Mesenteric fat pad (tissue), 1 donor: Measurements from ENCODE around the gene OR52J3. TPM values are rescaled to one million over a fixed set of nuclear protein-coding genes. Genes with fewer than 3 reads are reported as not detected.

Experiments used
- DNase-seq: peaks from one replicate; pipeline ENCODE4 v3.0.0-alpha.2; 2020; ENCODE audit warnings: low spot score
- total RNA-seq: library from RNA; stranded (reverse); fragmentation: NEBNext Ultra II Directional; extraction: Animal tissue kit (Norgen Biotek cat#: 25700); gene quantifications from one replicate; pipeline ENCODE4 v1.2.1, GENCODE V29; 2021
- donor health status: DM: yes; HTN: yes; CAD: no.

Gene OR52J3
- total RNA-seq, 1 donor from 2014 or later, result not detected

GRCh38 chr11:5092821-5093585, 46.7 kb downstream of the OR52J3 start:
- DNase-seq, result no peak

GRCh38 chr11:5096011-5096410, 49.7 kb downstream of the OR52J3 start:
- DNase-seq, result no peak

Other genes starting within 250 kb of the OR52J3 start
- gene OR52R1, start 242.1 kb upstream of the OR52J3 start, total RNA-seq, result not detected
- gene OR51F2, start 225.2 kb upstream of the OR52J3 start, total RNA-seq, result not detected
- not detected for gene OR51S1, start 197.3 kb upstream of the OR52J3 start, total RNA-seq
- gene OR51T1, start 164.6 kb upstream of the OR52J3 start, total RNA-seq, result not detected
- not detected for gene OR51A7, start 142.7 kb upstream of the OR52J3 start, total RNA-seq
- not detected for gene OR51G2, start 127.2 kb upstream of the OR52J3 start, total RNA-seq
- gene OR51G1, start 122.2 kb upstream of the OR52J3 start, total RNA-seq, result not detected
- not detected for gene OR51A4, start 98.9 kb upstream of the OR52J3 start, total RNA-seq
- gene OR51A2, start 90.8 kb upstream of the OR52J3 start, total RNA-seq, result not detected
- not detected for gene OR51L1, start 51.7 kb upstream of the OR52J3 start, total RNA-seq
- gene OR52E2, start 13.1 kb downstream of the OR52J3 start, total RNA-seq, result not detected
- gene OR52E1, start 23.0 kb downstream of the OR52J3 start, total RNA-seq, result not detected
- gene OR52A5, start 91.8 kb downstream of the OR52J3 start, total RNA-seq, result not detected
- gene OR52A1, start 108.2 kb downstream of the OR52J3 start, total RNA-seq, result not detected
- gene OR51V1, start 154.2 kb downstream of the OR52J3 start, total RNA-seq, result not detected
- 346 TPM for gene HBB, start 180.5 kb downstream of the OR52J3 start, total RNA-seq
- 0.80 TPM for gene HBD, start 188.0 kb downstream of the OR52J3 start, total RNA-seq
- not detected for gene HBG1, start 203.3 kb downstream of the OR52J3 start, total RNA-seq
- not detected for gene HBG2, start 208.3 kb downstream of the OR52J3 start, total RNA-seq
- not detected for gene HBE1, start 223.4 kb downstream of the OR52J3 start, total RNA-seq